ENCODE data around the gene HIVEP3. TPM values are rescaled to one million over a fixed set of nuclear protein-coding genes. Genes with fewer than 3 reads are reported as not detected.

The HIVEP3 gene
- total RNA-seq, 6 experiments from 2014 or later = 1.4 to 3.9 (median 2.2) TPM

GRCh38 chr1:41583658-41584547 lies 334.8 kb downstream of the HIVEP3 start:
- H3K4me1 ChIP-seq = no peaks in the 10 kb centered on the region
- intact Hi-C loops (cut with DNase I) = no loop called here
- no peaks in the 10 kb centered on the region for H3K36me3 ChIP-seq
- DNase-seq (no peak), ATAC-seq (no peak)
- no peak overlapping the region for H3K27ac ChIP-seq
- TF ChIP-seq POLR2A (IDR thresholded peaks at IDR 0.05) (no peak), CTCF (IDR thresholded peaks at IDR 0.05) (no peak)
- WGBS (ENCODE audit: insufficient coverage, low coverage, low lambda C conversion rate, missing lambda C conversion rate) = 80% methylated on average over 3 of the region's 25 CpGs
- H3K9me3 ChIP-seq = no peaks in the 10 kb centered on the region
- no peak overlapping the region for H3K4me3 ChIP-seq
- no peaks in the 10 kb centered on the region for H3K27me3 ChIP-seq

- no peak for DNase-seq
- H3K4me3 ChIP-seq = no peak overlapping the region
- intact Hi-C loops (cut with DNase I) = no loop called here
- H3K36me3 ChIP-seq = no peaks in the 10 kb centered on the region
- WGBS (ENCODE audit: insufficient coverage, low coverage, low lambda C conversion rate, missing lambda C conversion rate) = 71% methylated on average over 14 of the region's 36 CpGs
- no peaks in the 10 kb centered on the region for H3K9me3 ChIP-seq
- H3K27ac ChIP-seq = no peak overlapping the region
- H3K4me1 ChIP-seq = no peaks in the 10 kb centered on the region
- H3K27me3 ChIP-seq = no peaks in the 10 kb centered on the region
- no peak for TF ChIP-seq POLR2A (IDR thresholded peaks at IDR 0.05)
- no peak for TF ChIP-seq CTCF (IDR thresholded peaks at IDR 0.05)
- no peak for ATAC-seq
These were observed 335.7 kb downstream of the HIVEP3 start for GRCh38 chr1:41582851-41583657.

DNA sequence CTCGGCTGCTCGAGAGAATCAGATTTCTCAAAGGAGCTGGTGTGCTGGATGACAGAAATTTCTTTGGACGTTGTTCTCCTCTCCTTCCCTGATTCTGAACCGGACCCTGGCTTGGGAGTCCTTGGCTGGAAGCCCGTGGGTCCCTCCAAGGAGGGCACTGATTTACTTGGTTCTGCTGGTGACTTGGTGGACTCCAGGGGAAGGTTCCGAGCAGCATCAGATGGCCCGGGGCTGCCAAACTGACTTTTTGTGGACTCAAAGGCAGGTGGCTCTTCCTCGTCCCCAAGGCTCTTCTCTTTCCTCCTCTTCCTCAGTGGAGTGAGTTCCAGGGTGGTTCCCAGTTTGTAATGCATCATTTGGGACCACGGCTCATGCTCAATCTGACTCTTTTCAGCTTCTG lies 336.4 kb downstream of the HIVEP3 start:
- no peak overlapping the region for H3K4me3 ChIP-seq
- 85% methylated on average over 5 of the region's 9 CpGs for WGBS (ENCODE audit: insufficient coverage, low coverage, low lambda C conversion rate, missing lambda C conversion rate)
- H3K36me3 ChIP-seq = no peaks in the 10 kb centered on the region
- H3K27ac ChIP-seq = no peak overlapping the region
- intact Hi-C loops (cut with DNase I) = no loop called here
- no peaks in the 10 kb centered on the region for H3K4me1 ChIP-seq
- ATAC-seq (no peak), DNase-seq (no peak)
- H3K27me3 ChIP-seq = no peaks in the 10 kb centered on the region
- TF ChIP-seq POLR2A (IDR thresholded peaks at IDR 0.05) (no peak), CTCF (IDR thresholded peaks at IDR 0.05) (no peak)
- H3K9me3 ChIP-seq = no peaks in the 10 kb centered on the region

DNA sequence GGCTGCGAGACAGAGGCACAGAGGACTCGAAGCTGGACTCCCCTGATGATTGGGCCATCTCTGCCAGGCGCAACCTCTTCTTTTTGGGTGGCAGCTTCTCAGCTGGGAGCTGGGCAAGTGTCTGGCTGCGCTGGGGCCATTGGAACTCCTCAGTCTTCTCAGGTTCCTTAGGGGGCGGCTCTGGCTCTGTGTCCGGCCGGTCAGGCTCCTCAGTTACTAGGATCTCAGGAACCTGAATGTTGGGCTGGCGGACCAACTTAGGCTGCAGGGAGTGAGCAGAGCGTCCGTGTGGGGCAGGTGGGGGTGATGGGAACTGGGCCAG lies 336.8 kb downstream of the HIVEP3 start:
- H3K9me3 ChIP-seq = no peaks in the 10 kb centered on the region
- ATAC-seq (no peak), DNase-seq (no peak)
- intact Hi-C loops (cut with DNase I) = no loop called here
- no CpG with 5 or more reads among the region's 10 CpGs for WGBS (ENCODE audit: insufficient coverage, low coverage, low lambda C conversion rate, missing lambda C conversion rate)
- TF ChIP-seq CTCF (IDR thresholded peaks at IDR 0.05) = no peak
- no peak for TF ChIP-seq POLR2A (IDR thresholded peaks at IDR 0.05)
- H3K4me3 ChIP-seq = no peak overlapping the region
- H3K4me1 ChIP-seq = no peaks in the 10 kb centered on the region
- H3K36me3 ChIP-seq = no peaks in the 10 kb centered on the region
- no peak overlapping the region for H3K27ac ChIP-seq
- H3K27me3 ChIP-seq = no peaks in the 10 kb centered on the region

All from right lobe of liver (tissue), 6 donors.